HG02943 (cell line): ENCODE measurements around the gene SREK1.

Experiments
- ATAC-seq: cut with Tn5 transposase; IDR thresholded peaks from one replicate; pipeline ENCODE4 v1.9.1; 2021; ENCODE audit warnings: mild to moderate bottlenecking, low read depth, moderate library complexity; ENCODE audit not compliant: unreplicated experiment

Gene SREK1

DNA sequence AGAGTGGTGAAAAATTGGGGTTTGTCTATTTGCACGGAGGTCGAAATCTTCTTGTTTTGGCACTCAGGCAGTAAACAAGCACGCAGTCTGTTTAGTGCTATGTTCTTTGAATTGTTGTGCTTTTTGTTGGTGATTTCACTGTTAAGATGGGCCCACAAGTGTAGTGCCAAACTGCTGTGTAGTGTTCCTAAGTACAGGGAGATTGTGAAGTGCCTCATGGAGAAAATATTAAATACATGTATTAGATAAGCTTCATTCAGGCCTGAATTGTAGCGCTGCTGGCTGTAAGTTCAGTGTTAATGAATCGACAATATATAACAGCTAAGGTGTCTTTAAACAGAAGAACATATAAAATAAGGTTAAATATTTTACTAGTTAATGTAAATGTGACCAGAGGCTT lies 17.3 kb downstream of the SREK1 start:
- no peak for ATAC-seq

DNA sequence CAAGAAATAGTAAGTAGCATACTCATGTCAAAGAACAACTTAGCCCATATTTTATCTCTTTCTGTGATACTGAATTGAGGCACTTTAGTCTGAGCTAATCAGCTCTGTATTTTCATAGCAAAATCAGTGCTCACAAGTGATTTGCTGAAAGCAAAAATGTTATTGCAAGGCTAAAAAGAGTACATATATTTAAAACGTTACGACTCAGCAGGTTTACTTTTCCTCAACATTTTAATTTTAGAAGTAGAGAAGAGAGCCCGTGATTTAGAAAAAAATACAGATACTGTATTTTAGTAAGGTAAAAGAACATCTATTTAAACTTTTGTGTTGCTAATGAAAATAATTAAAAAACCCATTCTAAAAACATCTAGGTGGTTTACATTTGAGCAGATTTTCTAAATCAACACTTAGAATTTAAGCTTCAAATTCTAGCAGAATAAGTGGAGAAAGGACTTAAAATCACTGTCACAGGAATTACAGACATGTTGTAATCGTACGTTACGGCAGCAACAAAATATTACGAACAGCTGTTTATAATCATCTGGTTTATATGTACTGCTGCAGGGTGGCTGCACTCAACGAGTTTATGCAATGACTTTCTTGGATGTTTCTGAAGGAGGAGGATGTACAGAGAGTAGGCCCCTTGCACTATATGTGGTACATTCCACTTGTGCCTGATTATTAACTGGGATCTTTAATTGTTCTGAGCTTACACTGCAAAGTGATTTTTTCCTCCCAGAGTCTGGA lies 20.1 kb downstream of the SREK1 start:
- ATAC-seq: no peak

DNA sequence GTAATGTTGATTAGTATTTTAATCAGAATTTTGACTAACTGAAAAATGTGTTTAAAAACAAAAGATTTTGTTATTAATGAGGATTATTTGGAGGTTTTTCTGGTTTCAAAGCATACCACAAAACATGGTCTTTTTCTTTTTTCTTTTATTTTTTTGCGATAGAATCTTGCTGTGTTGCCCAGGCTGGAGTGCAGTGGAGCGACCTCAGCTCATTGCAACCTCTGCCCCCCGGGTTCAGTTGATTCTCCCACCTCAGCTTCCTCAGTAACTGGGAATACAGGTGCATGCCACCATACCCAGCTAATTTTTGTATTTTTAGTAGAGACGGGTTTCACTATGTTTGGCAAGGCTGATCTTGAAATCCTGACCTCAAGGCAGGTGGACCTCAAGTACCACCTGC lies 24.1 kb downstream of the SREK1 start:
- no peak for ATAC-seq

DNA sequence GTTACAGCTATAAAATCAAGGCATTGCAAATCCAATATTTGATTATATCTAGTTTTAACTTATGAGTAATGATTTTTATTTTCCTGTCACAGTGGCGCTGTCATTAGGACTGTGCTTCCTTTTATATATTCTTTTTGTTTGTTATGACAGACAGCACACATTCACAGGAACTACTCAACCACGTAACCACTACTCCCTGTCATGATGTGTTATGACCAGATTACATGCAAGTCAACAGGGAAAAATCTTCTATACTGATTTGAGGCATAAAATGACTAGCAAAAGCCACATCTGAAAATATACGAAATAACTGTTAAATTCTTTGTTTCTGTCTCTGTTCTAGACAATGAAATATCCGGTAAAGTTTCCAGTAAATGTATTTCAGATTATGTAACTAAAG lies 25.4 kb downstream of the SREK1 start:
- no peak for ATAC-seq

DNA sequence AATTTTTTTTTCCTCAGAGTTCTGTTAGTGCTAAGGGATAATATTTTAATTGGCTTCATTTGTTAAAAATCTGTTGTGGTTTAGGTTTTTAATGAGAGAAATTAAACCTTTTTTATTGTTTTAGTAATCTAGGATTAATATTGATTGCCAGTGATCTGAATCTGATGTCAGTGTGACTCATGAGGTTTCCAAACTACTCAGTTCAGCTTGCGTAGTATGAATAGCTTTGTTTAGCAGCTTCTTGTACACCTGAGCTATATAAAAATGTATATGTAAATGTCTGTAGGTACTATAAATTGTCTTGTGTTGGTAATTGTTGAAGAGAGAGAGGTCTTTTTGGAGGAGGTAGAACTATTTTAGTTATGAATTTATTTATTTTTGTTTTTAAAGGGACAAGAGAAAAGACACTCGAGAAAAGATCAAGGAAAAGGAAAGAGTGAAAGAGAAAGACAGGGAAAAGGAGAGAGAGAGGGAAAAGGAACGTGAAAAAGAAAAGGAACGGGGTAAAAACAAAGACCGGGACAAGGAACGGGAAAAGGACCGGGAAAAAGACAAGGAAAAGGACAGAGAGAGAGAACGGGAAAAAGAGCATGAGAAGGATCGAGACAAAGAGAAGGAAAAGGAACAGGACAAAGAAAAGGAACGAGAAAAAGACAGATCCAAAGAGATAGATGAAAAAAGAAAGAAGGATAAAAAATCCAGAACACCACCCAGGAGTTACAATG lies 26.3 kb downstream of the SREK1 start:
- ATAC-seq: no peak

DNA sequence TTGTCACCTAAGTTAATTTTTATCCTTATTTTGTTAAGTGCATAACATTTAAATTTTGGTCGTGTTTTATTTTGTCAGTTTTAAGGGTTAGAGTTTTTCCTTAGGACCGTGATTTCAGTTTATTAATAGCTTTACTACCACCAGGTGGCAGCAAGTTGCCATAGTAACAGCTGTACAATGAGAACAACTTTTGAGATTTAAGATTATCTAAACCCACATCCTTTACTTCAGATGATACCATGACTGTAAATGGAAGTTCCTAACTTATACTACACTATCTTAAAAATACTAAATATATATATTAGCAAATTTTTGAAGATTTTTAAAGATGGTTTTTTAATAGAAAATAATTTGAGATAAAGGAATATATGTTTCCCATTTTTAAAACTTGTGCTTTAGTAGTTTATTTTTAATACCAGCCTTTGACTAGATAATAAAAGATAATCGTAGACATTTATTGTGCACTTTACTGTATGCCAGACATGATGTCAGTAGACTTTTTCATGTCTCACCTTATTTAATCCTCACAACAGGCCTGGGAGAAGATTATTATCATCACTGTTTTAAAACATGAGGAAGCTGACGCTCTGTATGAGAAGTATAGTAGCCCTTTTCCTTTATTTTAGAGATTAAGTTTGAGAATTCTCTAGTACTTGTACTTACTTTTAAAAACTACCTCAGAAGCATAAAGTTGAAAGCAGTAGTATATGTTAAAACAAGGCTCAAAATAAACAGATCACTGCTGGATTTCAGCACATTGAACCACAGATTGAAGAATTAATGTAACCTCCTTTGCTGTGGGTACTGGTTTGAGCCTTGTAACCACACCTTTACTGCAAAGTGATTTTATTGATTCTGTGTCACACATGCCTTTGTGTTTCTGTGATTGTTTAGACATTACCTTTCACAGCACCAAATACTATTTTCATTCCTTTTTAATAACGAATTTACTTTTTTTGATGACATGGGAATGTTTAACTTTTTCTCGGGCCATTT lies 27.5 kb downstream of the SREK1 start:
- ATAC-seq: peak; percentile 56

DNA sequence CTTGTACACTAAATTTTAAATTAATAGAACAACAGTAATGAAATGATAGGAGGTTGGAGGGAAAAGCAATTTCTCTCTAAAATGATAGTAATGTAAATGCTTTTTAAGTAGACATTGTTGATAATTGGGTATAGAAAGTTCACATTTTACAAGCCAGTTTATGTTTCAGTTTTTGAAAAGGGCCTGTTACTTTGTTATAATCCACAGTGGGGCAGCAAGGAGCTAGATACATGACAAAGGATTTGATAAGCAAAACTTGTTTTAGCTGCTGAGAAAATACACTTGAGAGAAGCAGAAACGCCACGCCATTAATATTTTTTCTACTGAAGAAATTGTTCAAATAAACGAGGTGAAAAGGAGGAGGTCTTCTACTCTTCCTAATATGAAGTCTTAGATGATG lies 30.2 kb downstream of the SREK1 start:
- ATAC-seq: no peak

DNA sequence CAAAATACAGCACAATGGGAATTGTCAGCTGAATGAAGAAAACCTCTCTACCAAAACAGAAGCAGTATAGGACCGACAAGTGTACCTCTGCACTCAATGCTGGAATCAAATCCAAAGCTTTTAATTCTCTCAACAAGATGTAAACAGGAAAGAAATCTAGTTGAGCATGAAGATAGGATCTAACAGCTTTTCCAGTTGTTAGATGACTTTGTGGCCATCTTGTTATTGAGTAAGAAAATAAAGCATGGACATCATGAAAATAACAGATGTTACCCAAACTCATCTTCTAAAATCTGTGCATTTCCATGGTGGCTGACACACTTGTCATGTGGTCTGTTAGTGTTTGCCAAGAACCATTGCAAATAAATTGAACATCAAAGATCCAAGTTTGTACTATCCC lies 34.7 kb downstream of the SREK1 start:
- no peak for ATAC-seq

DNA sequence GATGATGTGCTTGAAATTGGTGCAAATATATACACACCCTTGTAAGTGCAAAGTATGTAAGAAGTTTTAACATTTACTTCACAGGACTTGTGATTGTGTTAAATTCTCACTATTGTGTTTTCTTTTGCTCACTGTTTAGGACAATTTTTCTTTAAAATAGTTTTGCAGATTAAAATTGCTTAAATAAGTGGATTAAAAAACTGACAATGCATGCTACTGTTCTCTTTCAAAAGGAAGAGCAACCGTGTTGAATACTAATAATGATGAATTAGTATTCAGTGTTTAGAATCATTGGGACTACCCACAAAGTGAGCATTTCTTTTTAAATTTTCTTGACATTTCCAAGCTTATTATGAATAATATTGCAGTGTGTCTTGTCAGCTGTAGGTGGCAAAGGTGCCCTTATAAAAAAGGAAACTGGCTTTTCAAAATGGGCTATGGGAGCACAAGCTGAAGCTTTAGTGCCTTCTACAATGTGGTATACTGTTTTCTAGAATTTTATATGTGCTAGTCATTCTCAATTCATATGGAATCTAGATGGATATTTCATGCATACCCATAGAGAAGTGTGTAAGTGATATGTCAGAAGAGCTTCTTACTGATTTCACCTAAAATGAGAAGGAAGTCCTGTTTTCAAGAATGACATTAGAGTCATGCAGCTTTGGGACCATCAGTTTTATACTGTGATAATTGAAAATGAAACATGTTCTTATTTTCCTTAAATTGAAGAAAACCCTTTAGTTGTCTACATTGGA lies 35.4 kb downstream of the SREK1 start:
- no peak for ATAC-seq

DNA sequence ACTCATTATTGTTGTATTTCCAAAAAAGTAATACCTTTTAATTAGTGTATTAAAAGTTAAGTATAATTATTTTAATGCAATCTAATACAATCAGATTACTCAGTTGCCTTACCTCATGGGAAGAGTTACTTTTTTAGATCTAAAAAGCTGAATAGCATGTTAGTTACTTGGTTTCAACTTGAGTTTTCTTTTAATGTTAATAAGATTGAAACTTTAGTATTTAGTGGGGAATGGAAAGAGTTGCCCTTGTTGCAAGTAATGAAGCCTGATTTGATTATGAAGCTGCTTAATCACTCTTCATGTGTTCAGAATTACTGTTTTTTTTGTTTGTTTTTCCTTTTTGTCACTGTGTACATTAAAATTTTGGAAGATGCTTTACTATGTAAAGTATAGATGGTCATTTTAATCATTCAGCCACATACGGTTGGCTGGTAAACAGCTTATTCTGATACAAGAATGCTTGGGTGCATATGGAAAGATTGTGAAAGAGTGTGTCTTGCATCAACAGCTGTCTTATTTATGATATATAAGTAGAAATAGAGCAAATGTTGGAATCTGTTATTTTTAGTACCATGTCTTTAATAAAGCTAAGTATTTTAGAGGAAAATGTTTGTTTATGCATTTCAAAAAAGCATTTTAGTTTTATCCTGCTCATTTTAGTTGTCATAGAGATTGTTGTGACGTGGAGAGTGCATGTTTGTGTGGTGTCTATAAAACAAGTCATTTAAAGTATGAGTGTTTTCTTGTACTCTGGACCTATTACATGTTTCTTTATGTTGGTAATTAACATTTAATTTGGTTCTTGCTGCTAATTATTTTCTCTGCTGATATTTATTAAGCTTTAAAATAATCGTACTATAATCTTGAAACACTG lies 36.4 kb downstream of the SREK1 start:
- no peak for ATAC-seq

DNA sequence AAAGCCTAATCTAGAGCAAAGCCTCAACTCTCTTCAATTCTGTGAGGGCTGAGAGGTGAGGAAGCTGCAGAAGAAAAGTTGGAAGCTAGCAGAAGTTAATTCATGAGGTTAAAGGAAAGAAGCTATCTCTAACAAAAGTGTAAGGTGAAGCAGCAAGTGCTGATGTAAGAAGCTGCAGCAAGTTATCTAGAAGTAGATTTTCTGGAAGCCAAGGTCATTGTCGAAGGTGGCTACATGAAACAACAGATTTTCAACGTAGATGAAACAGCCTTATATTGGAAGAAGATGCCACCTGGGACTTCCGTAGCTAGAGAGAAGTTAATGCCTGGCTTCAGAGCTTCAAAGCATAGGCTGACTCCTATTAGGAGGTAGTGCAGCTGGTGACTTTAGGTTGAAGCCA lies 42.0 kb downstream of the SREK1 start:
- no peak for ATAC-seq

DNA sequence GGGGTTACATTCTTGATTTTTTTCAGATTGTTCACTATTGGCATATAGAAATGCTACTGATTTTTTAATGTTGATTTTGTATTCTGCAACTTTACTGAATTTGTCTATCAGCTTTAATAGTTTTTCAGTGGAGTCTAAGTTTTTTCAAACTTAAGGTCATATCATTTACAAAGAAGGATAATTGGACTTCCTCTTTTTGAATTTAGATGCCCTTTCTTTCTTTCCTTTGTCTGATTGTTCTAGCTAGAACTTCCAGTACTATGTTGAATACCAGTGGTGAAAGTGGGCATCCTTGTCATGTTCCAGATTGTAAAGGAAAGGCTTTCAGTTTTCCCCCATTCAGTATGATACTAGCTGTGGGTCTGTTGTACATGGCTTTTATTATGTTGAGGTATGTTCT lies 49.3 kb downstream of the SREK1 start:
- no peak for ATAC-seq

DNA sequence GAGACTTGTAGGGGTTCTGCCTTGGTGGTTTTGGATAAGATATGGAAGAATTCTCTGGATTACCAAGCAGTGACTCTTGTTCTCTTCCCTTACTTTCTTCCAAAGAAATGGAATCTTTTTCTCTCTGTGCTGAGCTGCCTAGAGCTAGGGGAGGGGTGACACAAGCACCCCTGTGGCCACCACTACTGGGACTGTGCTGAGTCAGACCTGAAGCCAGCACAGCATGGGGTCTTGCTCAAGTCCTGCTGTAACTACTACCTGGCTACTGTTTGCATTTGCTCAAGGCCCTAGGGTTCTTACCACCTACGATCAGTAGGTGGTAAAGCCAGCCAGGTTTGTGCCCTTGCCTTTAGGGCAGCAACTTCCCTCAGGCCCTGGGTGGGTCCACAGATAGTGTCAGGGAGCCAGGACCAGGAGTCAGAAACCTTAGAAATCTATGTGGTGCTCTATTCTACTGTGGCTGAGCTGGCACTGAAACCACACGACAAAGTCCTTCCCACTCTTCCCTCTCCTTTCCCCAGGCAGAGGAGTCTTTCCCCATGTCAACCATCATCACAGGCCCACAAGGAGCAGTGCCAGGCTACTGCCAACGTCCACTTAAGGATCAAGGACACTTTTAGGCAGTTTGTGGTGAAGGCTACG lies 53.8 kb downstream of the SREK1 start:
- no peak for ATAC-seq

DNA sequence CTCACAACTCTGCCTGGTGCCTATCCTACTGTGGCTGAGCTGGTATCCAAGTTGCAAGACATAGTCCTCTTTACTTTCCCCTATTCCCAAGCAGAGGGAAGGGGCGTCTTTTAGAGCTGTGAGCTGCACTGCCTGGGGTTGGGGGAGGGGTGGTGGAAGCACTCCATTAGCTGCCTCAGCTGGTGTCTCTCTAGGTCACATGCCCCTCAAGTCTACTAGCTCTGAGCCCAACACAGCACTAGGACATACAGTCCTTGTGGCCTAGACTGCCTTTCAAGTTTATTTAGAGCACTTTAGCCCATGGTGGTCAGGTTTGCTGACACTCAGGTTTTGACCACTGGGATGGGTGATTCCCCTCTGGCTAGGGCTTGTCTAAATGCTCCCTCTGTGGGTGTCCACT lies 54.7 kb downstream of the SREK1 start:
- ATAC-seq: no peak

DNA sequence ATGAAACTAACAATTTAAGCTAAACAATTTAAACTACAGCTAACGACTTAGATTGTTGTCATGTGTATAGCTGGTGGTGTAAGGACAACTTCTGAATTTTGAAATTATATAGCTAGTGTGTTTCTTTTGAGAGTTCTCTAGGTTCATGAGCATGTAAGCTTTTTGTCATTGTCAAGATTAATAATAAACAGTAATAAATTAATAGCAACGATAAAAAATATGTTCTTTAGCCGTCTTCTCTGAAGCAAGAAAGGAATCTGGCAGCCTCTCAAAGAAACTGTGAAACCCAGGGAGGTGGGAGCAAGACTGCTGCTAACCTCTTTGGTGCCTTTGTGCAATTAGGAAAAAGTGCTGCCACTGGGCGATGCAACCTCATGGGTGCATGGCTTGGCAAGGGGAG lies 59.4 kb downstream of the SREK1 start:
- no peak for ATAC-seq

DNA sequence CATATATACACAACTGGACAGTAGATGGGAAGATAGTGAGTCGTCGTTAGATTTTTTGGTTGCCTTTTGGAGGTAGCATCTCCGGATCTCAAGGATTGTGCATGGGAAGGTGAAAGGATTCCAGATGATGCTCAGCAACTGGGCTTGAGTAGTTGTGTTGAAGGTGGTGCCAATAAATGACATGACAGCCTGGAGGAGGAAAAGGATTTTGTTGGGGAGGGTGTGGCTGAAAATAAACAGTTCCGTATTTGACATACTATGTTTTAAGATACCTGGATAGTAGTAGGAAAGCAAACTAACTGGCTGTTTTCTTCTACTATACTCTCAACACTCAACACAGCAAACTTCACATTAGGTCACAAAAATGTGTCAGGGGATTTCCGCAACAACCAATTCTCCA lies 62.4 kb downstream of the SREK1 start:
- no peak for ATAC-seq

DNA sequence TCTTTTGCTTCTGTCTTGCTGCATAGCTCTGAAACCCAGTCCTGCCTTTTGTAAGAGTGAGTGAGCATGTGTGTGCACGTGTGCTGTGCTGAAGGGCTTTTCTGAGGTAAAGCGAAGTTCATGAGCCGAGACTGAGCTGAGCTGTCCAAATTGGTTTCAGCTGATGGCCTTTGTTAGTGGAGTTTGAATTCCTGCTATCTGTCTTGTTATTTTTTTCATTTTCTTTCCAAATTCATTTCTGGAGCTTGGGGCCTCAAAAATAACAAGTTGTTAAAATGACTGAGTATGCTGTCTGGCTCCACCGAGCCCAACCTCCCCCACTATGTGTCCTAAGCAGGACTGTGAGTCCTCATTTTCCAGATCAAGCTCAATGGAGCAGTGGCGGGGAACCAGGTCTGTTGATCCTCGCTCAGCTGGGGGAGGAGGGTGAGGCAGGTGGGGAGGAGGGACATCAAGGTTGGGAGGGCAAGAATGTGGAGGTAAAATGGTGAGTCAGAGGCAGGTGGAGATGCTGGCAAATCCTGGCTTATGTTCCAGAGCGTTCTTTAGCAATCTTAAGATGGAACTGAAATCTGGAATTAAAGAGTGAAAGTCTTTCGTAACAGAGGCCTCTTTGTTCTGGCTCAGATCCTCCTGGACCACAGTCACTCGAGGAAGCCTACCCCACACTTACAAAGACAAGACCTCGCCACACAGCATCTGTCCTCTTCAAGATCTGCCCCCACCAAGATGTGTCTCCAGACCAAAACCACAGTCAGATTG lies 63.9 kb downstream of the SREK1 start:
- ATAC-seq: no peak

DNA sequence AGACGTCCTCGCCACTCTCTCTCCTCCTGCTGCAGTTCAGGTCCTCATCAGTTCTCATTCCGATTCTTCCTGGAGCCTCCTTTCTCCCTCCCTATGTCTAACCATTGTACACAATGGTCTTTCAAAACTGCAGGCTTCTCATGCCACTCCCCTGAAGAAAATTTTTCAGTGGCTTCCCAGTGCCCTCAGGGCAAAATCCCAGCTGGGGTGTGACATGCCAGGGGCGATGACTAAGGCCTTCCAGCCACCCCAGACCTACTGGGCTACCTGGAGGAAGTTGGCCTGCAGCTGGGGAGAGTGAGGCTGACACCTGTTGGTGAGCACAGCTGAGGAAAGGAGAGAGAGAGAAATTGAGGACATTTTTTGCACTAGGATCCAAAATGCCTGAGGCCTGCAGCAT lies 65.2 kb downstream of the SREK1 start:
- no peak for ATAC-seq
